Measurements from ENCODE around the gene LIN7B. TPM values are rescaled to one million over a fixed set of nuclear protein-coding genes. Genes with fewer than 3 reads are reported as not detected.
A peak's percentile ranks its signal among the peaks of the same experiment; 100 is the strongest.

The LIN7B gene
- total RNA-seq, 2 donors from 2014 or later: 19.8 TPM; not detected in 1

- TF ChIP-seq CTCF (IDR thresholded peaks at IDR 0.05): no peak
- ATAC-seq (ENCODE audit: insufficient number of reproducible peaks, low FRiP score, low read depth): no peak
- no peak overlapping the region for H3K4me3 ChIP-seq
Measured at GRCh38 chr19:49080392-49080791, 33.8 kb upstream of the LIN7B start.

GRCh38 chr19:49081273-49081672, 32.9 kb upstream of the LIN7B start:
- DNase-seq (ENCODE audit: low spot score): no peak
- Histone ChIP-seq H3K9me3 (no peaks in the 10 kb centered on the region), H3K27ac (no peak overlapping the region), H3K27me3 (replicated peaks; ENCODE audit: insufficient read depth) (no peaks in the 10 kb centered on the region), H3K36me3 (no peaks in the 10 kb centered on the region), H3K4me3 (no peak overlapping the region), H3K4me1 (ENCODE audit: control insufficient read depth in 1 of 2, low read depth in 2 of 2) (peaks cover 3 to 9% of the 10 kb centered on the region in 2 donors)
- no peak for TF ChIP-seq CTCF (IDR thresholded peaks at IDR 0.05)
- ATAC-seq (ENCODE audit: insufficient number of reproducible peaks, low FRiP score, low read depth): no peak

More at GRCh38 chr19:49080392-49080791, 33.8 kb upstream of the LIN7B start:
- H3K27ac ChIP-seq: no peak overlapping the region
- no peak for DNase-seq (ENCODE audit: low spot score)
- no peaks in the 10 kb centered on the region for H3K9me3 ChIP-seq
- no peaks in the 10 kb centered on the region for H3K27me3 ChIP-seq (replicated peaks; ENCODE audit: insufficient read depth)
- H3K4me1 ChIP-seq (ENCODE audit: control insufficient read depth in 1 of 2, low read depth in 2 of 2): peaks cover 0 to 5% of the 10 kb centered on the region in 2 donors
- no peaks in the 10 kb centered on the region for H3K36me3 ChIP-seq

GRCh38 chr19:49084206-49085019, 29.8 kb upstream of the LIN7B start:
- no peak for TF ChIP-seq CTCF (IDR thresholded peaks at IDR 0.05)
- H3K27me3 ChIP-seq (replicated peaks; ENCODE audit: insufficient read depth): no peaks in the 10 kb centered on the region
- DNase-seq (ENCODE audit: low spot score) (no peak), ATAC-seq (ENCODE audit: insufficient number of reproducible peaks, low FRiP score, low read depth) (no peak)
- no peaks in the 10 kb centered on the region for H3K9me3 ChIP-seq
- peaks cover 11% of the 10 kb centered on the region for H3K36me3 ChIP-seq
- peak overlapping the region; percentile 88 for H3K4me3 ChIP-seq
- H3K4me1 ChIP-seq (ENCODE audit: control insufficient read depth in 1 of 2, low read depth in 2 of 2): peaks cover 18 to 25% of the 10 kb centered on the region in 2 donors
- H3K27ac ChIP-seq: peak overlapping the region; percentile 69 to 72

- ATAC-seq (ENCODE audit: insufficient number of reproducible peaks, low FRiP score, low read depth): peak; percentile 96
- peak within 1 kb of the TSS; percentile 72 to 74 for H3K27ac ChIP-seq
- H3K36me3 ChIP-seq: peaks cover 12% of the 10 kb centered on the region
- H3K27me3 ChIP-seq (replicated peaks; ENCODE audit: insufficient read depth): no peaks in the 10 kb centered on the region
- DNase-seq (ENCODE audit: low spot score): peak; percentile 91
- no peaks in the 10 kb centered on the region for H3K9me3 ChIP-seq
- peaks cover 18 to 25% of the 10 kb centered on the region in 2 donors for H3K4me1 ChIP-seq (ENCODE audit: control insufficient read depth in 1 of 2, low read depth in 2 of 2)
- no peak for TF ChIP-seq CTCF (IDR thresholded peaks at IDR 0.05)
- H3K4me3 ChIP-seq: peak within 1 kb of the TSS; percentile 88
Measured at GRCh38 chr19:49085020-49085867, 28.9 kb upstream of the LIN7B start, which contains the start of gene SNRNP70. SNRNP70 (plus strand) TSS chr19:49085451; CDS start chr19:49086415, 964 bp downstream.

GRCh38 chr19:49085868-49086232, 28.3 kb upstream of the LIN7B start:
- Histone ChIP-seq H3K36me3 (peaks cover 18% of the 10 kb centered on the region), H3K4me3 (peak overlapping the region; percentile 88), H3K27me3 (replicated peaks; ENCODE audit: insufficient read depth) (no peaks in the 10 kb centered on the region), H3K9me3 (no peaks in the 10 kb centered on the region), H3K27ac (peak overlapping the region; percentile 72 to 74), H3K4me1 (ENCODE audit: control insufficient read depth in 1 of 2, low read depth in 2 of 2) (peaks cover 18 to 25% of the 10 kb centered on the region in 2 donors)
- DNase-seq (ENCODE audit: low spot score): no peak
- TF ChIP-seq CTCF (IDR thresholded peaks at IDR 0.05): no peak
- ATAC-seq (ENCODE audit: insufficient number of reproducible peaks, low FRiP score, low read depth): no peak

Data from thoracic aorta (tissue), 2 donors.